Anterior cingulate cortex (tissue), 58 donors: ENCODE measurements around the gene BHLHE40.

Experiments
- DNase-seq, 58 donors: peaks; one replicate each; lab custom pipeline; 2025; lab: John Stamatoyannopoulos, UW

Gene BHLHE40

GRCh38 chr3:4996771-4997291 is 17.6 kb downstream of the BHLHE40 start:
- DNase-seq, result no peak

DNA sequence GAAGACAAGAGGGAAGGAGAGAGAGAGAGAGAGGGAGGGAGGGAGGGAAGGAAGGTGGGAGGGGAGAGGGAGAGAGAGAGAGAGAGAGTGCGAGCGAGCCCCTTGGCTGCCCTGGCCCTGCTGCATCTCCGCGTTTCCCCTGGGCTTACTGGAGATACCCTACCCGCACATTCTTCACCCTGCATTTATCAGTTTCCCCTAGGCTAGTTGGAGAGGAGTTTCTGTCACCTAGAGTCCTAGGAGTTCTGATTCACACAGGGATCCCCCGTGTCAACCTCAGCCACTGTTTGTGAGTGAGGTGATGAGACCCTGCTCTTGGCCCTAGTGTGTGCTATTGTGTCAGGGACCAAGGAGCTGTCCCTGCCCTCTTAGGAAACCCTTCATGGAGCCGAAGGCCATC is 18.7 kb downstream of the BHLHE40 start:
- DNase-seq, result no peak

- peak in 1 of 58 donors; percentile 24 for DNase-seq
These were observed 20.4 kb downstream of the BHLHE40 start for GRCh38 chr3:4999531-5000184.

- no peak for DNase-seq
These were observed 21.9 kb downstream of the BHLHE40 start for GRCh38 chr3:5001135-5001534.

DNA sequence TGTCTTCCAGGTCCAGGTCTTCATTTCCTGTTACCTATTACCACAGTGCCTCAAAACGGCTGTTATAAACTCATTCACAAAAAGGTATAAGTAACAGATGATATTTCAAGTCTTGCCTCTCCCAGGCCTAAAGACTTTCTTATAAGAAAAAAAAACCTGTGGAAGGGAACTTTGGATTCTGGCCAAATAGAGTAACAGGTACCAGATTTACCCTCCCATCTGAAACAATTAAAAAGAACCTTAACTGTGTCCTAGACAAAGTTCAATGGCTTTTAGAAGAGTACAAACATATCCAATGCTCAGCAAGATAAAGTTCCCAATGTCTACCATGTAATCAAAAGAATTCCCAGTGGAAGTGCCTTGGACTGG is 22.6 kb downstream of the BHLHE40 start:
- DNase-seq, result no peak

DNA sequence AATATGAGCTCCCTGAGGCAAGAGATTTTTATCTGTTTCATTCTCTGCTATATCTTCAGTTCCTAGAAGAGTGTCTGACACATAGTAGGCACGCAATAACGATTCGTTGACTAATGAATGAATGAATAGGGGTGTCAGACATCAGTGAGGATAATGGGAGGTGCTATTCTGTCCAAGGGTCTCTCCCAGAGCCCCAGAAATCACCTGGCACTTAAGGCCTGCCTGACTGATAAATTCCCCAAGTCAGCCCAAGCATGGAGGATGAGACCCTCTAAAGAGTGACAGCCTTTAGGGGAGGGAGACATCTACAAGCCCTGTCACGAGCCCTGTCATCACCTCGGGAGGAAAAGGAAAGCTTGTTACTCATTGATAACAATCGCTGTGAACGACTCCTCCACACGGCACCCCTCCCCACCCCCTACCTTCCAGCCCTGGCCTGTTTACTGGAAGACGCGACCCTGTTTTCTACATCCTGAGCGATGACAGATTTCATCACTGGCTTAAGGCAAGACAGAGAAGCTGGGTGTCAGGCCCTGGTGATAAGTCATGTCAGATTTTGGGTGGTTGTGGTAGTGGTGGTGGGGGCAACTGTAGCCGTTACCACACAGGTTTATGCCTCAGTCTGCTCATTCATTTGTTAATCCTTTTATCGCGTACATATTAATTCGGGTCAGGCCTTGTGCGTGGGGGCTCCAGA is 23.1 kb downstream of the BHLHE40 start:
- no peak for DNase-seq

DNA sequence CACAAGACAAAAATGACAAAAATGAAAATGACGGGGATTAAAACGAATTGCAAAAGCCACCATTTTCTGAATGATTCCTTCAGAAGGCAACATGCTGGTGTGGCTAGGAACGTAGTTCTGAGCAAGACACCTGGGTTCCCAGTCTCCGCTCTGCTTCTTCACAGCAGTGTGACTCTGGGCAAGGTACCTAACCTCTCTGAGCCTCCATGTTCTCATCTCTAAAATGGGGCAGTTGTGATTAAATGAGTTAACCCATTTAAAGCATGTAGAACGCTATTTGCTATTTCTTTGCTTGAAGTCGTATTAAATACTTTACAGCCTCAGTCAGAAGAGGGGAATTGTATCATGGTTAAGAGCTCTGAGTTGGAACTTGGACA is 23.6 kb downstream of the BHLHE40 start:
- DNase-seq, result no peak

- no peak for DNase-seq
These were observed 25.3 kb downstream of the BHLHE40 start for GRCh38 chr3:5004319-5005152.

- no peak for DNase-seq
These were observed 26.1 kb downstream of the BHLHE40 start for GRCh38 chr3:5005367-5005766.

- DNase-seq, result peak in 1 of 58 donors; percentile 14
These were observed 27.5 kb downstream of the BHLHE40 start for GRCh38 chr3:5006755-5007202.

DNA sequence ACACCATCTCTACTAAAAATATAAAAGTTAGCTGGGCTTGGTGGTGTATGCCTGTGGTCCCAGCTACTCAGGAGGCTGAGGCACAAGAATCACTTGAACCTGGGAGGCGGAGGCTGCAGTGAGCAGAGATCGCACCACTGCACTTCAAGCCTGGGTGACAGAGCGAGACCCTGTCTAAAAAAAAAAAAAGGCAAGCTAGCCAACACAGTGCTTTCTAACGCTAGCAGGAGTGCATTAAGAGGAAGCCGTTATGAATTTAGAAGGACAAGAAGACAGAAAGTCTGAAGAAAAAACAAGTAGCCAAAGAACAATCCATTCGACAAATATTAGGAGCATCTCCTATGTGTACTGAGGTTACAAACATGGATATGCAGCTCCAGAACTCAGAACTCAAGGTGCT is 28.6 kb downstream of the BHLHE40 start:
- no peak for DNase-seq

- DNase-seq, result no peak
These were observed 30.4 kb downstream of the BHLHE40 start for GRCh38 chr3:5009506-5010109.

GRCh38 chr3:5010140-5010539 is 30.9 kb downstream of the BHLHE40 start:
- DNase-seq, result no peak

- DNase-seq, result no peak
These were observed 31.7 kb downstream of the BHLHE40 start for GRCh38 chr3:5010706-5011554.

DNA sequence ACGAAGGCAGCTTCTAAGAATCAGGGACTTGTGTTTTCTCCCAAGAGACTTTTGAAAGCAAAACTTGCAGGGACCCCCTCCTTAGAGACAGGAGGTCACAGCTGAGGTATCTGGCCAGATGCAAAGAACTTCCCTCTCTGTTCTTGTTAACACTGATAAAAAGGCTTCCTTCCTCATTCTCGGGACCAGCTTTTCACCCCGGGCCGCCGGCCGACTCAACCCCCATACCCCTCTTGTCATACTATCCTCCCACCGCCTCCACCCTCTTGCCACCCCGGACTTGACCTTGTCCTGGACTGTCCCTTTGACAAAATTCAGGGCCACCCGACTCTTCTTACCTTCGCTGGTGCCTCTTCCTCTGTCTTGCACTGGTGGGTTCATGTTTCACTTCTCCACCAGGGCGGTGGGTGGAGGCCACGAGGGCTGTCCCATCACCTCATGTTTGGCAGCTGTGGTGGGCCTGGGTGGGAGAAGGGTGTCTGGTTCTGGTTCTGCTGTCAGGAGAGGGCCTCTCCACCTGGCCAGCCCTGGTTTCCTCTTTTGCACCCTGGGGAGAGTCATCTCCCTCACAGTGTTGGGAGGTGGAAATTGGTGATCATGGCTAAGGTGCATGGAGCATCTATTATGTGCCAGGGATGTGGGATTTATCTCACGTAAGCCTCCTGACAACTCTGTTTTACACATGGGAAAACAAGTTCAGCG is 32.5 kb downstream of the BHLHE40 start:
- no peak for DNase-seq

DNA sequence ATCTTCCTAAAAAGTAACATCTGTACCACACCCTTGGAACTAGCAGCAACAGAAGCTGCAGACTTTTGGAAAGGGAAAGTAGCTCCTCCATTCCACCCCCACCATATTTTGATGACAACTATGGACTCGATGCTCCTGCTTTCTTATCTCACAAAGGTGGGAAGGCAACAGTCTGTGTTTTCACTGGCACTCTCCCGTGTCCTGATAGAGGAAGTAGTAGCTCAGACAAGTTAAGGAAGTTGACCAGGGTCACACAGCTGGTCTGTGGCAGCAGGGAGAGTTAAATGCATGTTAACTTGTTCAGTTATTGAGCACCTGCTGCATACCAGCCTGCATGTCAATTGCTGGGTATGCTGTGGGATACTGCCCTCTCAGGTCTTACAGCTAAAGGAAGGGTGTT is 33.1 kb downstream of the BHLHE40 start:
- DNase-seq, result no peak

- no peak for DNase-seq
These were observed 34.0 kb downstream of the BHLHE40 start for GRCh38 chr3:5013021-5013906.

- DNase-seq, result no peak
These were observed 35.2 kb downstream of the BHLHE40 start for GRCh38 chr3:5014391-5014790.
